Forelimb muscle (tissue), 1 donor: ENCODE results near the gene PCED1B. TPM values are rescaled to one million over a fixed set of nuclear protein-coding genes. Genes with fewer than 3 reads are reported as not detected.
"Not testable (repeated sequence)": the region's sequence is repeated elsewhere in the genome, so short reads cannot be mapped to it uniquely, and the experiment has no call there.

Source experiments
- DNase-seq: peaks from one replicate; pipeline ENCODE4 v3.0.0-alpha.2; 2013; ENCODE audit warnings: low read depth
- polyA plus RNA-seq: library from polyadenylated mRNA; unstranded; fragments of 120-200 nt; gene quantifications from one replicate; pipeline ENCODE4 v1.2.1, GENCODE V29; 2013; ENCODE audit not compliant: insufficient read length

Gene PCED1B
- polyA plus RNA-seq, 1 donor: 0.47 TPM

- no peak for DNase-seq
These were observed 85.5 kb downstream of the PCED1B start for GRCh38 chr12:47164724-47165439.

DNA sequence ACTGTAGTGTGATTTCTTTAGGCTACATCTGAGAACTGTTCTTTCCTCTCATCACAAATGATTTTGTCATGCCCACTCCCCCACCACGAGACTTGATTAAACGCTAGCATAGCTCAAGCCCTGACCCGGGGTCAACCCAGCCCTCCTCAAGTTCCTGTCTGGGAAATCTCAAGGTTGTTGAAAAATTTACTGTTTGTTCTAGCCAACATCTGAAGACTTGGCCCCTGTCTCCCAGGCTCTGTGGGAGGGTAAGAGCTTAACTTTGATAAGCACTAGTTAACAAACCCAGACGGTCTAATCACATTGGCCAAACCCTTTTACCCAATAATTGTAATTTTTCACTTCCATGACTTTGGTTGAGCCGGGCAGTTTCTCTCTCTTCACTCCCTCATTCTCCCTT is 86.5 kb downstream of the PCED1B start:
- no peak for DNase-seq

- no peak for DNase-seq
These were observed 86.9 kb downstream of the PCED1B start for GRCh38 chr12:47166365-47166764.

- DNase-seq: not testable (repeated sequence)
These were observed 90.9 kb downstream of the PCED1B start for GRCh38 chr12:47170281-47170680.

GRCh38 chr12:47178014-47178413 is 98.6 kb downstream of the PCED1B start:
- DNase-seq: no peak

- DNase-seq: not testable (repeated sequence)
These were observed 102.9 kb downstream of the PCED1B start for GRCh38 chr12:47182164-47182938.

- no peak for DNase-seq
These were observed 104.8 kb downstream of the PCED1B start for GRCh38 chr12:47184229-47184628.

GRCh38 chr12:47184813-47185212 is 105.4 kb downstream of the PCED1B start:
- no peak for DNase-seq

DNA sequence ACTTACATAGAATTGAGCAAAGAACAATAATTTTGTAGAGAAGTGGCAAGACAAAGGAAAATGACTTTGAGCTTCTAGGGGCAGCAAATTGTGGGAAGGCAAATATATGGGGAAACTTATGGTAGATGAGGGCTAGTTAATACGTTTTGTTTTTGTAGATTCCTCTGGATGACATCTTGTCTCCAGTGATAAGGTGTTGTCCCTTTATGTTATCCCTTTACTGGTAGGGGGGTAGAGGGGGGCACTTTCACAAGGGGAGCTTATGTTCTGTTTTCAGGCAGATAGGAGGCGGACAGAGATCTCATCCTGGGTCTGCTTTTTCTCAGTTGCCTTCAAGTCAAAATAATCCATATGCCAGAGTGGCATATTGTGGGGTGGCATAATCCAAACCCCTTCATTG is 106.8 kb downstream of the PCED1B start:
- no peak for DNase-seq

DNA sequence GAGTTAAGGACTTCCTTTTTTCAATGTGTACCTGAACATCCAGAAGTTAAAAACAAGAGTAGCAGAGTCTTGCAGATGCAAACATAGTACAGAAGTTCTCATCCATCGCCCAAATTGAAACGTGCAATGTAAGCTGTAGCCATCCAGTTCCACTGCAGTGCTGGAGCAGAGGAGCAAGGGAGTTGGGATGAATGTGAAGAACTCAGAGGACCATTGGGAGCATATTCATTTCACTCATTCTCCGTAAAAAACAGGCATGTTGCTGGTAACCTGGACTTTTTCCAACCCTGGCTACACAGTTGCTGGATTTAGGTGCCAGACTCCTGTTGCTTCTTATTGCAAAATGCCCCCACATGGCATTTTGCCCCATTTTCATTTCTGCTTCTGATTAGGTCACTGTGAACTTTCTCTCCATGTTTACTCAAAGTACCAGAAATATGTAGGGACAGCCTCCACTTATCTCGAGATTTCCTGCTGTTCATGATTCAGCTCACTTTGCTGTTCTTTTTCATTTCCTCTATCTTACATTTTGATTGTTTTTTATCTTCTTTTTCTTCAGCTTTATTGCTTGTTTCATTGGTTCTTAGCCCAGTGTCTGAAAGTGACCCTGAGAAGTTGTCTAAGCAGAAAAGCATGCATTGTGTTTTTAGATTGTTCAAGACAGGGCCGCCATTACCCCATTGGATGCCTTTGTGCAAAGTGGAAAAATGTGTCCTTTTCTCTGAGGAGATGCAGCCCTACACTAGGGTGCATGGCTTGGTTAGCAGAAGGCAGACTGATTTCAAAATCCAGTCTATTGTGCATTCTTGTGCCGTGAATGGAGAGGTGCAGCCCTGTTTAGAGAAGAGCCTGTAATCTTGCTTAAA is 109.4 kb downstream of the PCED1B start:
- DNase-seq: no peak

- no peak for DNase-seq
These were observed 110.3 kb downstream of the PCED1B start for GRCh38 chr12:47189728-47190127.

DNA sequence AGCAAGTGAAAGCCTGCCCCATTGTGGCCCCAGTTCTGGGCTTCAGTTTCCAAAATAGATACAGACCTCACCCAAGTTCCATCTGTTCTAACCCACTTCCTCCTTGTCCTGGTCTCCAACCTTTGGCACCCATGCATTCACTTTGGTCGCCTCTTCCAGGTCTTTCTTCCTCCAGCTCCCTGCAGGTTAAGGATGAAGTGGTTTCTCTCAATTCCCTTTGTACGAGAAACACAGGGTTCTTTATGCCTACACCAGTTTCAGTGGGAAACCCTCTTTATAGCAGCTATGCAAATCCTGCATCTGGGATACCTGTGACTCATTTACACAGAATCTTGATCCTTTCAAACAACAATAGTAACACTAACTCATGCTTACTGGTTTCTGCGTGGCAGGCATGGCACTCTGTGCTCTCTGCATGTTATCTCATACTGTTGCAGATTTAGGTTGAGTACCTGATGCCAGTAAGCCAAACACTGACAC is 110.9 kb downstream of the PCED1B start:
- DNase-seq: no peak

DNA sequence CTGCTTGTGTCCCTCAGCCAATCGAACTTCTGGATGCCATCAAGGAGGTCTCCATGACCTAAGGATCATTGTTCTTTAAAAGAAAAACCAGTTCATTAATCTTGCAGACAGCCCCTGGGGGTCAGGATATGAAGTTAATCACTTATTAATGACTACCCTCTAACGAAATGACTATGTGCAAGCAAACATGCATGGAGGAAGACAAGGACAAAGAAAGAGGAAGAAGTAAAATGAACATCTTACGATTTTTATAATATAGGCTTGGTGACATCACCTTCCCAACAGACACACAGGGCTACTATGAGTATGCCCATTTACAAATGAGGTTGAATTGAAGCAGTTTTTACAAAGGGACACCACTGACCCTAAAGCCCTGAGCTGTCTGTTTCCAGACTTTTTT is 111.5 kb downstream of the PCED1B start:
- no peak for DNase-seq

DNA sequence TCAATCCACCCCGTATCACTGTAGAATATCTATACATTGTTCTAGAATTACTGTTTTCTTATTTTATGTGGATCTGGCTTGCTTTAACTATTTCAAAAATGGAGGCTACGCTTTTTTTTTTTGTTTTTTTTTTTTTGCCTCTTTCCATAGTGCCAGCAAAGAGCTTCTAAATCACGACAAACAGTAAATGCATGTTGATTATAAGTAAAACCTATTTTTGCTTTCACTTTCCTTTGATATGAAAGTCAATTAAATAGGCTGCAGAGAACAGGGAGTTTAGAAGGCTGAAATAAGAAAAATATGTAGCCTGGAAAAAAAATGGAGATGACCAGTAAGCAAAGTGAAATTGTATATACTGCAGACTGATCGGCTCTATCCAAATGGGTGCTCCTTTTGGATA is 112.6 kb downstream of the PCED1B start:
- DNase-seq: no peak

- DNase-seq: no peak
These were observed 113.6 kb downstream of the PCED1B start for GRCh38 chr12:47193066-47193465.

GRCh38 chr12:47194501-47194900 is 115.1 kb downstream of the PCED1B start:
- DNase-seq: no peak

DNA sequence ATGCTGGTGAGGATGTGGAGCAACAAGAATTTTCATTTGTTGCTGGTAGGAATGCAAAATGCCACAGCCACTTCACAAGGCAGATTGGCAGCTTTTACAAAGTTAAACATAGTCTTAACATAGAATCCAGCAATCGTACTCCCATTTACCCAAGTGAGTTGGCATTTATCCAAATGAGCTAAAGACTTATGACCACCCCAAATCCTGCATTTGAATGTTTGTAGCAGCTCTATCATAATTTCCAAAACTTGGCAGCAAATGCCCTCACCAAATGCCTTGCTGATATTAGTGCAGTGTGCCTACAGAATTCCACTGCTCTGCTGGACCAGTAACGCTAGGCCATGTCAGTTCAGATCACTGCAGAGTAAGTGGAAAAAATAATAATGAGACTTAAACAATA is 121.0 kb downstream of the PCED1B start:
- DNase-seq: no peak

DNA sequence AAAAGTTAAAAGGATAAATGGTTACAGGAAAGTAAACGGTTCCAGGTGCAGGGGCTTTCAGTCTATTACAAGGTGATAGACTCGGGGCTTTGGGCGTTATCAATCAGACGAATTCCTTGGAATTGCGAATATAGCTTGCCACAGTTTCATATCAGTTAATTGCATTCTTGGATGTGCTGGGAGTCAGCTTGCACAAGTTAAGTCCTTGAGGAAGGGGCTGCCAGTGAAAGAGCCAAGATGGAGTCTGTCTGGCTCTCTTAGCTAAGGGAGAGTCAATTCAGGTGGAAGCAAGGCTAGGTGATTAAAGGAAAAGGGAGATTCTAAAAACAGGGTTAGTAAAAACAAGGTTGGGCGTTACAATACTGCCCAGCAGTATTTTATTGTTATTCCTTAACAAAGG is 121.8 kb downstream of the PCED1B start:
- DNase-seq: not testable (repeated sequence)

- DNase-seq: no peak
These were observed 122.8 kb downstream of the PCED1B start for GRCh38 chr12:47202176-47202575.

- DNase-seq: no peak
These were observed 126.4 kb downstream of the PCED1B start for GRCh38 chr12:47205532-47206449.
